HEK293T (cell line): ENCODE data around the gene SLC35A1.

Experiments
- CTCF ChIA-PET: fragments of 350-600 bp; formaldehyde crosslinking; extraction: SDS; loops from one replicate; lab custom pipeline; 2021; ENCODE audit warnings: antibody characterized with exemption, inconsistent platforms; lab: Yijun Ruan, JAX
- POLR2A ChIA-PET: fragments of 350-600 bp; formaldehyde crosslinking; extraction: SDS; loops from one replicate; lab custom pipeline; 2020; ENCODE audit warnings: antibody characterized with exemption, inconsistent platforms; lab: Yijun Ruan, JAX
- DNase-seq: peaks from one replicate; pipeline ENCODE4 v3.0.0; 2012; ENCODE audit warnings: mixed read lengths; ENCODE audit errors: extremely low spot score
- ARNT ChIP-seq: fragments of 450-650 bp; IDR thresholded peaks from 2 replicates; pipeline ENCODE4 v1.6.1; 2017; ENCODE audit warnings: mild to moderate bottlenecking
- BHLHE40 ChIP-seq: fragments of 450-650 bp; IDR thresholded peaks from 2 replicates; pipeline ENCODE4 v1.6.1; 2016; ENCODE audit warnings: mild to moderate bottlenecking, moderate library complexity, borderline replicate concordance
- CTBP1 ChIP-seq: fragments of 450-650 bp; IDR thresholded peaks from 2 replicates; pipeline ENCODE4 v1.6.1; 2016; ENCODE audit warnings: borderline replicate concordance
- ELF4 ChIP-seq: fragments of 450-650 bp; IDR thresholded peaks from 2 replicates; pipeline ENCODE4 v1.6.1; 2017; ENCODE audit warnings: antibody characterized with exemption
- FOXA1 ChIP-seq: fragments of 450-650 bp; IDR thresholded peaks from 2 replicates; pipeline ENCODE4 v1.6.1; 2016; ENCODE audit warnings: mild to moderate bottlenecking
- FOXK2 ChIP-seq: fragments of 450-650 bp; IDR thresholded peaks from 2 replicates; pipeline ENCODE4 v1.6.1; 2016; ENCODE audit warnings: mild to moderate bottlenecking
- FOXM1 ChIP-seq: fragments of 450-650 bp; IDR thresholded peaks from 2 replicates; pipeline ENCODE4 v1.6.1; 2017; ENCODE audit warnings: mild to moderate bottlenecking, borderline replicate concordance
- HDGF ChIP-seq: fragments of 450-650 bp; IDR thresholded peaks from 2 replicates; pipeline ENCODE4 v1.6.1; 2017; ENCODE audit warnings: antibody characterized with exemption, borderline replicate concordance
- L3MBTL2 ChIP-seq: fragments of 450-650 bp; conservative IDR thresholded peaks from 2 replicates; pipeline ENCODE4 v1.6.1; 2016; ENCODE audit warnings: mild to moderate bottlenecking
- LEF1 ChIP-seq: fragments of 450-650 bp; IDR thresholded peaks from 2 replicates; pipeline ENCODE4 v1.6.1; 2017; ENCODE audit warnings: mild to moderate bottlenecking, borderline replicate concordance
- NFRKB ChIP-seq: fragments of 450-650 bp; IDR thresholded peaks from 2 replicates; pipeline ENCODE4 v1.6.1; 2016; ENCODE audit warnings: mild to moderate bottlenecking, moderate library complexity
- PKNOX1 ChIP-seq: fragments of 450-650 bp; IDR thresholded peaks from 2 replicates; pipeline ENCODE4 v1.6.1; 2016
- SP1 ChIP-seq: fragments of 450-650 bp; IDR thresholded peaks from 2 replicates; pipeline ENCODE4 v1.6.1; 2017
- SUZ12 ChIP-seq: fragments of 450-650 bp; IDR thresholded peaks from 2 replicates; pipeline ENCODE4 v1.6.1; 2016; ENCODE audit warnings: mild to moderate bottlenecking
- TARDBP ChIP-seq: fragments of 450-650 bp; IDR thresholded peaks from 2 replicates; pipeline ENCODE4 v1.6.1; 2016
- ZNF384 ChIP-seq: fragments of 450-650 bp; IDR thresholded peaks from 2 replicates; pipeline ENCODE4 v1.6.1; 2016

The SLC35A1 gene

DNA sequence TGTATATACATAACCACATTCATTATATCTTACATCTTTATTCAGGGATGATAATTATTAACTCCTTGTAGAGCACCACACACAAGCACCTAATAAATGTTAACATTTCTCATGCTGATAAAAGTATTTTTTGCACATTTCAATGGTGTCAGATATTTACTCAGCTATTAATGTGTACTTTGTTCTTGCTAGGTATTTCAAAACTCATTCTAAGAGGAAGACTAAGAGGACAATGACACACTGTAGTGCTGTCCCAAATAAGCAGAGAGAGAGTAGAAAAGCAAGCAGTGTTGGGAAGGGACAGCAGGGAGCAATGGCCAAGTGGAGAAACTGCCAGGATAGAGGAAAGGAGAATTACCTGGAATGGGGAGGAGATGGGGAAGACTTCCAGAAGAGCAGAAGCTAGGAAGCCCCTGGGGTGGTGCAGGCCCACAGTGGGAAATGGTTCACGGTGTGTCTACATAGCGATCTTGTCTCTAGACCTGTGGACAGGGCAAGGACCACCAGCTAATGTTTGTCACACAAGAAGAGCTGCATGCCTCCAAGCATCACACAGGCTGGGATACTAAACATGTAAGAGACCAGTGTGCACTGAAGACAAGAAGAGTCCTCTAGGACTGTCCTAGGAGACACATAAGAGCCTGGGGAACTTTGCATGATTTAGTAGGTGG, 61.7 kb downstream of the SLC35A1 start:
- POLR2A ChIA-PET: no interaction called here
- no peak for DNase-seq
- CTCF ChIA-PET: no interaction called here
- no peak for TF ChIP-seq LEF1
- no peak for TF ChIP-seq ARNT
- TF ChIP-seq ZNF384: no peak
- no peak for TF ChIP-seq L3MBTL2
- no peak for TF ChIP-seq CTBP1
- no peak for TF ChIP-seq BHLHE40

GRCh38 chr6:87538510-87539260, 65.9 kb downstream of the SLC35A1 start:
- POLR2A ChIA-PET: no interaction called here
- TF ChIP-seq FOXK2 (no peak), LEF1 (no peak), PKNOX1 (no peak), ELF4 (no peak), HDGF (no peak), ARNT (no peak), ZNF384 (no peak)
- CTCF ChIA-PET: no interaction called here
- DNase-seq: no peak

DNA sequence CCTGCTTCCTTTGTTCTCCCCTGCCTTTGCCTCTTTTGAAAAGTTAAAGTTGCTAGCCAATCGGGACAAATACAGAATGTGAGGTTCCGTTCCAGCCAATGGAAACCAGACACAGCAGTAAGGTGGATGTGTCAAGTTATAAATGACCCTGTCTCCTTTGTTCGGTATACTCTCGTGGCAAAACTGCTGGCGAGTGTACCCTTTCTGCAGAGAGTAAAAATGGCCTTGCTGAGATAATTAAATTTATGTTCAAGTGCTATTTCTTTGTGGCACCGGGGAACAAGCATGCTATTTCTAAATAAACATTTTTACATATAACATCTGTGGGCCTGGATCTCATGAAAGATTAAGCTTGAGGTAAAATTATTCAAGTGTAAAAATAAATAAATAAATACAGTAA, 66.8 kb downstream of the SLC35A1 start:
- DNase-seq: no peak

GRCh38 chr6:87540539-87540938, 67.8 kb downstream of the SLC35A1 start:
- DNase-seq: no peak
- TF ChIP-seq L3MBTL2: no peak
- no peak for TF ChIP-seq HDGF
- no peak for TF ChIP-seq PKNOX1
- no peak for TF ChIP-seq LEF1
- no peak for TF ChIP-seq CTBP1
- no peak for TF ChIP-seq FOXA1
- TF ChIP-seq TARDBP: no peak
- TF ChIP-seq SUZ12: no peak
- TF ChIP-seq ARNT: no peak
- TF ChIP-seq SP1: no peak
- POLR2A ChIA-PET: no interaction called here
- CTCF ChIA-PET: no interaction called here

More for the DNA sequence above, 66.8 kb downstream of the SLC35A1 start:
- CTCF ChIA-PET: no interaction called here
- POLR2A ChIA-PET: no interaction called here
- TF ChIP-seq ZNF384 (no peak), BHLHE40 (no peak), ARNT (no peak), FOXM1 (no peak), HDGF (no peak), NFRKB (no peak), FOXK2 (no peak), PKNOX1 (no peak), ELF4 (no peak), L3MBTL2 (no peak), TARDBP (no peak), SP1 (no peak), CTBP1 (no peak), SUZ12 (no peak)

DNA sequence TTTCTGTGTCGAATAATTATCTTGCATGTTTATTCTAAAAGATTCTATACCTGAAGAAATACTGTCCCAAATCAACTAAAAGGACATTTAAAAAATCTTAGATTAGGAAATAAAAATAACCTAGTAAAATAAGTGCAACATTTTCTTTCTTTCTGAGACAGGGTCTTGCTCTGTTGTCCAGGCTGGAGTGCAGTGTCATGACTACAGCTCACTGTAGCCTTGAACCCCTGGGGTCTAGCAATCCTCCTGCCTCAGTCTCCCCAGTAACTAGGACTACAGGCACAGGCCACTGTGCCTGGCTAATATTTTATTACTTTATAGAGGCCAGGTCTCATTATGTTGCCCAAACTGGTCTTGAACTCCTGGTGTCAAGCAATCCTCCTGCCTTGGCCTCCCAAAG, 68.3 kb downstream of the SLC35A1 start:
- TF ChIP-seq TARDBP: no peak
- TF ChIP-seq FOXK2: no peak
- TF ChIP-seq ARNT: no peak
- TF ChIP-seq LEF1: no peak
- no peak for TF ChIP-seq PKNOX1
- TF ChIP-seq CTBP1: no peak
- no peak for TF ChIP-seq SP1
- no peak for TF ChIP-seq FOXA1
- TF ChIP-seq HDGF: no peak
- no peak for TF ChIP-seq SUZ12
- no peak for TF ChIP-seq FOXM1
- TF ChIP-seq NFRKB: no peak
- no peak for TF ChIP-seq ELF4
- no peak for TF ChIP-seq ZNF384
- ChIA-PET CTCF (interaction anchor here (1.5 kb wide), 1 partner anchor 13 kb away, joined by 3 read pairs; no protein-coding TSS in a partner anchor), POLR2A (no interaction called here)
- DNase-seq: no peak

DNA sequence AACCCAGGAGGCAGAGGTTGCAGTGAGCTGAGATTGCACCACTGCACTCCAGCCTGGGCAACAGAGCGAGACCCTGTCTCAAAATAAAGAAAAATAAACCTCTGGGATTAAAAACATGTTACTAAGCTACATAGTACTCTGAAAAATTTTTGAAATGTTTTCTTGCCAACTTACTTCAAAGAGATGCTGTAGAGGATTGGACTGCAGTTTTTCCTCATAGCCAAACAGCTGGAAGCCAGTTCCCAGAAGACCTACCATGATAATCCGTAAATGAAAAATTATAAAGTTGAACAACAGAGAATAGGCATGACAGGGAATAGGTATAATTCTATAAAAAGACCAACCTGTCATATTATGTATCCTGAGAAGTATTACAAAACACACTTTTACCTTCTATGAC, 69.0 kb downstream of the SLC35A1 start:
- POLR2A ChIA-PET: no interaction called here
- CTCF ChIA-PET: interaction anchor here (1.5 kb wide), 1 partner anchor 13 kb away, joined by 3 read pairs; no protein-coding TSS in a partner anchor
- DNase-seq: no peak
- TF ChIP-seq TARDBP: no peak
- no peak for TF ChIP-seq BHLHE40
- TF ChIP-seq FOXA1: no peak
- no peak for TF ChIP-seq LEF1
- TF ChIP-seq HDGF: no peak
- TF ChIP-seq PKNOX1: no peak
- TF ChIP-seq SP1: no peak
- TF ChIP-seq FOXK2: no peak
- no peak for TF ChIP-seq L3MBTL2
